HG03342 (cell line): ENCODE measurements around the gene ITCH.
"Not testable (repeated sequence)": the region's sequence is repeated elsewhere in the genome, so short reads cannot be mapped to it uniquely, and the experiment has no call there.

Experiments
- ATAC-seq: cut with Tn5 transposase; IDR thresholded peaks from one replicate; pipeline ENCODE4 v1.9.1; 2021; ENCODE audit warnings: mild to moderate bottlenecking, moderate library complexity; ENCODE audit not compliant: unreplicated experiment

The ITCH gene

DNA sequence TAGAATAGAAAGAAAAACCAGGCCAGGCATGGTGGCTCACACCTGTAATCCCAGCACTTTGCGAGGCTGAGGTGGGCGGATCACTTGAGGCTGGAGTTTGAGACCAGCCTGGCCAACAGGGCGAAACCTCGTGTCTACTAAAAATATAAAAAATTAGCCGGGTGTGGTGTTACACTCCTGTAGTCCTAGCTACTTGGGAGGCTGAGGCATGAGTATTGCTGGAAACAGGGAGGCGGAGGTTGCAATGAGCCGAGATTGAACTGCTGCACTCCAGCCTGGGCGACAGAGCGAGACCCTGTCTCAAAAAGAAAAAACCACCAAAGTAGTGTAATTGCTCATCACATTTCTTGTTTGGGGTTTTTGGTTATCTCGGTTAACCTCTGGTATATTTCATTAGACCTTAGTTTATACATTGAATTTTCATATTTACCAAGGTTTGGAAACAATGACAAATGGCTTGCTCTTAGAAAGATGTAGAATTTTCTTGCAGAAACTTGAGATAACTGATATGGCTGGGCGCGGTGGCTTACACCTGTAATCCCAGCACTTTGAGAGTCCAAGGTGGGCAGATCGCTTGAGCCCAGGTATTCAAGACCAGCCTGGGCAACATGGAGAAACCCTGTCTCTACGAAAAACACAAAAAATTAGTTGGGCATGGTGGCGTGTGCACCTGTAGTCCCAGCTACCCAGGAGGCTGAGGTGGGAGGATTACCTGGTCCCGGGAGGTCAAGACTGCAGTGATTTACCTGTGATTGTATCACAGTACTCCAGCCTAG is 14.2 kb downstream of the ITCH start:
- peak; percentile 62 for ATAC-seq

DNA sequence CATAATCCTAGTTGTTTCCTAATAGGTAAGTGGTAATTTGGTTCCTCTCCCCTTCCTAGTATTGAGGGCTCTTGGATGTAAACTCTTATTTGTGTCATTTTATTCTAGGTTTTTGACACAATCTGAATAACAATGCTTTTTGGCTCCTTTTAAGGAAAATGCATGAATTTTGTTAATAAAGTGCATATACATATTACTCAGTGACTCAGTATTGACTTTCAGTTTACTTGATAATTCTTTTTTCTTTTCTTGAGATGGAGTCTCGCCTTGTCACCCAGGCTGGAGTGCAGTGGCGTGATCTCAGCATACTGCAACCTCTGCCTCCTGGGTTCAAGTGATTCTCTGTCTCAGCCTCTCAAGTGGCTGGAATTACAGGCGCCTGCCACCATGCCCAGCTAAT is 19.1 kb downstream of the ITCH start:
- no peak for ATAC-seq

DNA sequence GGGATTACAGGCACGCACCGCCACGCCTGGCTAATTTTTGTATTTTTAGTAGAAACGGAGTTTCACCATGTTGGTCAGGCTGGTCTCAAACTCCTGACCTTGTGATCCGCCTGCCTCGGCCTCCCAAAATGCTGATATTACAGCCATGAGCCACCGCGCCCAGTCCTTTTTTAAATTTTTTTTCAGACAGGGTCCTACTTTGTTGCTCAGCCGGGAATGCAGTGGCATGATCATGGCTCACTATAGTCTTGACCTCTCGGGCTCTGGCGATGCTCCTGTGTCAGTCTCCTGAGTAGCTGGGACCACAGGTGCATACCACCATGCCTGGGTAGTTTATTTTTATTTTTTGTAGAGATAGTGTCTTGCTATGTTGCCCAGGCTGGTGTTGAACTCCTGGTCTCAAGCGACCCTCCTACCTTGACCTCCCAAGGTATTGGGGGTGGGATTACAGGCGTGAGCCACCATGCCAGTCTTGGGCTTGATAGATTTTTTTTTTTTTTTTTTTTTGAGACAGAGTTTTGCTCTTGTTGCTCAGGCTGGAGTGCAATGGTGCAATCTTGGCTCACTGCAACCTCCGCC is 19.9 kb downstream of the ITCH start:
- ATAC-seq: not testable (repeated sequence)

GRCh38 chr20:34385464-34385863 is 22.4 kb downstream of the ITCH start:
- ATAC-seq: no peak

DNA sequence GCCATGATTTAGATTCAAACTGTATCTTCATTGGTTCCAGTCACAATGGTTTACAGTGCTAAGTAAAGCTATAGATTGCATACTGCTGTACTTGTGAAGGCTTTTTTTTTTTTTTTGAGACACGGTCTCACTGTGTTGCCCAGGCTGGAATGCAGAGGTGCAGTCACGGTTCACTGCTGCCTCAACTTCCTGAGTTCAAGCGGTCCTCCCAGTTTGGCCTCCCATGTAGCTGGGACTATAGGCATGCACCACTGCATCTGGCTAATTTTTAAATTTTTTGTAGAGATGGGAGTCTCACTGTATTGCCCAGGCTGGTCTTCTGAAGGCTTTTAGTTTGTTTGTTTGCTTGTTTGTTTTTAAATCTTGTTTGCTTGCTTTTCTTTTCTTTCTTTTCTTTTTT is 24.9 kb downstream of the ITCH start:
- no peak for ATAC-seq

- no peak for ATAC-seq
Observed at GRCh38 chr20:34388678-34389077, 25.6 kb downstream of the ITCH start.

GRCh38 chr20:34389206-34389953 is 26.3 kb downstream of the ITCH start:
- no peak for ATAC-seq

DNA sequence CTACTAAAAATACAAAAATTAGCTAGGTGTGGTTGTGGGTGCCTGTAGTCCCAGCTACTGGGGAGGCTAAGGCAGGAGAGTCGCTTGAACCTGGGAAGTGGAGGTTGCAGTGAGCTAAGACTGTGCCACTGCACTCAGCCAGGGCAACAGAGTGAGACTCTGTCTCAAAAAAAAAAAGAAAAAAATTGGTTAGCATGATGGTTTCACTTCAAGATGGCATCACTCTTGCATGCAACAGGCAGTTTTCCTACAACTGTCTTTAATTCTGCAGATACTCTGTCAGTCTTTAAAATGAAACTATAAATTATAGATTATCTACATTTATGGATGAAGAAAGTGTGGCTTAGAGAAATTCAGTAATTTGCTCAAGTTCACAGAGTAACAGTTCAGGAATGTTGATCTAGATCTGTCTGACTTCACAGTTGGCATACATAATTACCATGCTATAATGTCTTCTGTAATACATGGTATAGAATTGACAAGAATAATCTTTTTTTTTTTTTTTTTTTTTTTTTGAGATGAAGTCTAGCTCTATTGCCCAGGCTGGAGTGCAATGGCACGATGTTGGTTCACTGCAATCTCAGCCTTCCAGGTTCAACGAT is 27.0 kb downstream of the ITCH start:
- no peak for ATAC-seq

DNA sequence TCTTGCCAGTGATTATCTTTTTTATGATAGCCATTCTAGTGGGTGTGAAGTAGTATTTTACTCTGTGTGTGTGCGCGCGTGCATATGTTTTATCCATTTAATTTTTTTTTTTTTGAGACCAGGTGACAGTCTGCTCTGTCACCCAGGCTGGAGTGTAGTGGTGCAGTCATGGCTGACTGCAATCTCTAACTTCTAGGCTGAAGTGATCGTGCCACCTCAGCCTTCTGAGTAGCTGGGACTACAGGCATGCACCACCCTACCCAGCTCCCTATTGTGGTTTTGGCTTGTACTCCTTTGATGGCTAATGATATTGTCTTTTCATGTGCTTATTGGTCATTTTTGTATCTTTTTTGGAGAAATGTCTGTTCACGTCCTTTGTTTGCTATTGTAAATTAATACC is 33.3 kb downstream of the ITCH start:
- no peak for ATAC-seq

DNA sequence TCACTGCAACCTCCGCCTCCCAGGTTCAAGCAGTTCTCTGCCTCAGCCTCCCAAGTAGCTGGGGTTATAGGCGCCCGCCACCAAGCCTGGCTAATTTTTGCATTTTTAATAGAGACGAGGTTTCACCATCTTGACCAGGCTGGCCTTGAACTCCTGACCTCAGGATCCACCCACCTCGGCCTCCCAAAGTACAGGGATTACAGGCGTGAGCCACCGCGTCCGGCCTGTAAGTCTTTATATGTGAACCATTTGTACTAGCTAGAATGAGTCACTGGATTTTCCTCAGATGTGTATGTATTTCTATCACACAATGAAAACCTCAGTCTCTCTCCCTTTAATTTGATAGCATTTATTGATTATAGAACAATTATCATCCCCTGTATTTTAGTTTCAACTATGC is 34.0 kb downstream of the ITCH start:
- ATAC-seq: no peak

DNA sequence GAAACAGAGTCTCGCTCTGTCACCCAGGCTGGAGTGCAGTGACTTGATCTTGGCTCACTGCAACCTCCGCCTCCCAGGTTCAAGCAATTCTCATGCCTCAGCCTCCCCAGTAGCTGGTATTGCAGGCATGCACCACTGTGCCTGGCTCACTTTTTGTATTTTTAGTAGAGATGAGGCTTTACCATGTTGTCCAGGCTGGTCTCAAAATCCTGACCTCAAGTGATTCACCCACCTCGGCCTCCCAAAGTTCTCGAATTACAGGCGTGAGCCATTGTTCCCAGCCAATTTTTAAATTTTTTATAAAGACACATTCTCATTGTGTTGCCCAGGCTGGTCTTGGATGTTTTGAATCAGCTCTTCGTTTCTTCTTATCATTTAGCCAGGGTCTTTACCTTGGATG is 37.7 kb downstream of the ITCH start:
- not testable (repeated sequence) for ATAC-seq

DNA sequence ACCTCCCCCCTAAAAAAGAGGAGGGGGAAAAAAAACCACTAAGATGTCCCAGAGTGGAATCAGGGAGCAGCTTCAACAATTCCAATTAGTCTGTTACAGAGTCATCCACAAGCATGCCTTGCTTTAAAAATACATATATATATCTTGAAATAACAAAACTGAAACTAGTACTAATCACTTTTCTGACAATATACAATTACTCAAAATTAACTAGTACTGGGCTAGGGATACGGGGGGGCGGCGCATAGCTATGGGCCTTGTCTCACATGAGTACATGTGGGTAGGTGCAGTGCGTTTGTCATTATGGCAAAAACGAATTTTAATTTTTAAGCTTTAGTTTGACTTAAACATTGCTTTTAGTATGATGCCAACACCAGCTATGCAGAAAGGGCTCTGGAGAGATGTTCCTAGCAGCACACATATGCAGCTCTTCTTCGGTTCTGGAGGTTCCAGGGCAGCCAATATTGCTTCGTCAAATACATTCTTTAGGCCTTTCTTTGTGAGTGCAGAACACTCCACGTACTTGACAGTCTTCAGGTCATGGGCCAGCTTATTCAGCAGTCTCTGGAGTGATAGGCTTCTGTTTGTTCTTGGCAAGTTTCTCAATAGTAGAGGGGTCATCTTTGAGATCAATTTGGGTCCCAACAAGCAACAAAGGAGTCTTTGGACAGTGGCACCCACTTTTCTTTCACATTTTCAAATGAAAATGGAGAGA is 38.8 kb downstream of the ITCH start:
- no peak for ATAC-seq

DNA sequence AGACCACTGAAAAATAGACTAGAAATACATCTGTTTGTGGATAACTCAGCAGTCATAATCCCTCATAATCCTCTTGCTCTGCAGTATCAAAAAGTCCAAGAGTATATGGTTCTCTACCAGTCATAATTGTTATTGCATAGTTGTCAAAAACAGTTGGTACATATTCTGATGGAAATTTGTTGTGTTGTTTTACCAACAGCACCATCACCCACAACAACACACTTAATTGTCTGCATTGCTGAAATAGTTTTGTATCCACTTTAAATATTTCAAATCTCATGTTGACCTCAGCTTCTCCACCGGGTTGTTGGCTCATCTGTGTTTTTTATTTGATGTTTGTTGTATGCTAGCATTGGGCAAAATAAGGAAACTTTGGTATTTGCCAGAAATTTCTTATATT is 39.4 kb downstream of the ITCH start:
- no peak for ATAC-seq

GRCh38 chr20:34403063-34403827 is 40.2 kb downstream of the ITCH start:
- no peak for ATAC-seq

- ATAC-seq: peak; percentile 66
Observed at GRCh38 chr20:34403908-34404307, 40.8 kb downstream of the ITCH start.

DNA sequence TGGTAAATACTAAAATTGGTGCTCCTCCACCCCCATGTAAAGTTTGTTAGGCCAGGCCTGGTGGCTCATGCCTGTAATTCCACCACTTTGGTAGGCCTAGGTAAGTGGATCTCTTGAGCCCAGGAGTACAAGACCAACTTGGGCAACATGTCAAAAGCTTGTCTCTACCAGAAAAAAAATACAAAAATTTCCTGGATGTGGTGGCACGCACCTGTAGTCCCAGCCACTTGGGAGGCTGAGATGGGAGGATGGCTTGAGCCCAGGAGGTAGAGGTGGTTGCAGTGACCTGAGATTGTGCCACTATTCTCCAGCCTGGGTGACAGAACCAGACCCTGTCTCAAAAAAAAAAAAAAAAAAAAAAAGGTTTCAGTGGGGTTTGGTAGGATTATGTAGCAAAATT is 41.7 kb downstream of the ITCH start:
- ATAC-seq: no peak

- not testable (repeated sequence) for ATAC-seq
Observed at GRCh38 chr20:34405247-34405651, 42.2 kb downstream of the ITCH start.

GRCh38 chr20:34405942-34406341 is 42.9 kb downstream of the ITCH start:
- ATAC-seq: not testable (repeated sequence)

DNA sequence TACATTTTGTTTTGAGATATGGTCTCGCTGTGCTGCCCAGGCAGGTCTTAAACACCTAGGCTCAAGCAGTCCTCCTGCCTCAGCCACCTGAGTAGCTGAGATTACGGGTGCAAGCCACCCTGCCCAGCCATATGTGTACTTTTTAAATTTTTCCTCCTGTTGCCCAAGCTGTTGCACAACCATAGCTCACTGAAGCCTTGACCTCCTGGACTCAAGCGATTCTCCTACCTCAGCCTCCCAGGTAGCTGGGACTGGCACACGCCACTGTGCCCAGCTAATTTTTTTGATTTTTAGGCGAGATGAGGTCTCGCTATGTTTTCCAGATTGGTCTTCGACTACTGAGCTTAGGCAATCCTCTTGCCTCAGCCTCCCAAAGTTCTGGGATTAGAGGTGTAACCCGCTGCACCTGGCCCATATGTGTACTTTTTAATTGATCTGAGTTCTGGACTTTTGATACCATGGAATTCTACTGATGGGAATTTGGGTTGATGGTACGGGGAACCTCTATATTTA is 44.9 kb downstream of the ITCH start:
- ATAC-seq: no peak

- no peak for ATAC-seq
Observed at GRCh38 chr20:34410336-34410735, 47.3 kb downstream of the ITCH start.
